Fibroblast of villous mesenchyme (primary cell): ENCODE data around the gene ARL14EP. TPM values are rescaled to one million over a fixed set of nuclear protein-coding genes. Genes with fewer than 3 reads are reported as not detected.

ENCODE experiments used
- DNase-seq: peaks from one replicate; pipeline ENCODE4 v3.0.0-alpha.2; 2010; ENCODE audit warnings: low read depth
- H3K4me3 ChIP-seq: 2 replicates; pipeline ENCODE4 v1.5.1; 2011; ENCODE audit warnings: low read depth, mild to moderate bottlenecking, low read length
- CTCF ChIP-seq: IDR thresholded peaks from 2 replicates; pipeline ENCODE4 v1.5.1; 2012; ENCODE audit warnings: low read depth, mild to moderate bottlenecking, low read length; ENCODE audit not compliant: insufficient read depth
- total RNA-seq: library from RNA; depleted of rRNA; stranded (reverse); fragments of >200 nt; gene quantifications from 2 replicates; pipeline ENCODE4 v1.2.3, GENCODE V29; 2012

The ARL14EP gene
- total RNA-seq, 1 donor: 34.5 TPM

- TF ChIP-seq CTCF: no peak
- no peak overlapping the region for H3K4me3 ChIP-seq
- no peak for DNase-seq
These were observed 37.3 kb upstream of the ARL14EP start for GRCh38 chr11:30285416-30286121.

DNA sequence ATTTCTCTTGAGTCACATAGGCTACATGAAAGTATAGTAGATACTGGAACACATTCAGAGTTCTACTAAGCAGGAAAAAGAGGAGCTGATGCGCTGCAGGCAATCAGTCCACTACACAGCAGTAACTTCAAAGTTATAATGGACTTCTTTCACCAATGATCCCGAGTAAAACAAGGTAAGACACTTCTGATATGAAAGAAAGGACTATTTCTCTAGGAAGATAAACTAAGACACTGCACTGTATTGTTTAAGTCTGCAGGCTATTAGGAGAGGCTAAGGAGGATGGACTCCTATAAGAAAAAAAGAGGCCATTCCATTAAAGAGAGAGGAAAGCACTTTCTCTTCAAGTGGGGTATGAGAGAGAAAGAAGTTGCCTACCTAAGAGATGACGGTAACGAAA is 31.6 kb upstream of the ARL14EP start:
- no peak for TF ChIP-seq CTCF
- H3K4me3 ChIP-seq: no peak overlapping the region
- DNase-seq: no peak

DNA sequence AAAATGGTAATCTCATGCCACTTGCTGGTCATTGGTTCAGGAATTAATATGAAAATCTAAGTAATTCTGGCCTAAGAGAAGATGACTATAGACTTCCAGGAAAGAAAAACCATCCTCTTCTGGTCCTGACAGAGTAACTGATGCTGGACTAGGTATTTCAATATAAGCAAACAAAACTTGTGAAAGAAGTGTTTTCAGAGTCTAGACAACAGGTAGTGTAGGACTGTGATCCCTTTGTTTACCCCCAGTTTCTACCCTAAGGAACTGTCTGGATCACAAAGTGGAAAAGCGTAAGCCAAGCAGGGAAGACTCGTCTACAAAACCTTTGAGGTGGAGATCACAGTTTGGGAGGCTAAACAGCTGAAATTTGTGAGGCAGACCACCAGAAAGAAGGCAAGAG is 30.4 kb upstream of the ARL14EP start:
- no peak for TF ChIP-seq CTCF
- no peak for DNase-seq
- no peak overlapping the region for H3K4me3 ChIP-seq

GRCh38 chr11:30295178-30295885 is 27.6 kb upstream of the ARL14EP start:
- TF ChIP-seq CTCF: no peak
- no peak overlapping the region for H3K4me3 ChIP-seq
- no peak for DNase-seq

- no peak overlapping the region for H3K4me3 ChIP-seq
- TF ChIP-seq CTCF: no peak
- no peak for DNase-seq
These were observed 18.3 kb upstream of the ARL14EP start for GRCh38 chr11:30304620-30305019.

- H3K4me3 ChIP-seq: no peak overlapping the region
- TF ChIP-seq CTCF: no peak
- no peak for DNase-seq
These were observed 12.3 kb upstream of the ARL14EP start for GRCh38 chr11:30310623-30311022.
